ENCODE data around the gene TTC9C. TPM values are rescaled to one million over a fixed set of nuclear protein-coding genes. Genes with fewer than 3 reads are reported as not detected.
A peak's percentile ranks its signal among the peaks of the same experiment; 100 is the strongest.
"Not testable (repeated sequence)": the region's sequence is repeated elsewhere in the genome, so short reads cannot be mapped to it uniquely, and the experiment has no call there.

The TTC9C gene
- total RNA-seq, 2 donors from 2014 or later: 27.3 to 34.9 TPM

DNA sequence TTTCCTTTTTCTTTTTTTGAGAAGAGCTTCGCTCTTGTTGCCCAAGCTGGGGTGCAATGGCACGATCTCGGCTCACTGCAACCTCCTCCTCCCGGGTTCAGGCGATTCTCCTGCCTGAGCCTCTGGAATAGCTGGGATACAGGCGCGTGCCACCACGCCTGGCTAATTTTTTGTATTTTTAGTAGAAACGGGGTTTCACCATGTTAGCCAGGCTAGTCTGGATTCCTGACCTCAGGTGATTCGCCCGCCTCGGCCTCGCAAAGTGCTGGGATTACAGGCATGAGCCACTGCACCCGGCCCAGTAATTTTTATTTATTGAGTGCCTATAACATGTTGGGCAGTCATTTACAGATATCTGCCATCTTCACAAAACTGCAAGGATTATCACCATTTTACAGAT is 1.8 kb downstream of the TTC9C start:
- ATAC-seq; intact Hi-C loops (cut with DNase I, micrococcal nuclease); DNase-seq: not testable (repeated sequence)

DNA sequence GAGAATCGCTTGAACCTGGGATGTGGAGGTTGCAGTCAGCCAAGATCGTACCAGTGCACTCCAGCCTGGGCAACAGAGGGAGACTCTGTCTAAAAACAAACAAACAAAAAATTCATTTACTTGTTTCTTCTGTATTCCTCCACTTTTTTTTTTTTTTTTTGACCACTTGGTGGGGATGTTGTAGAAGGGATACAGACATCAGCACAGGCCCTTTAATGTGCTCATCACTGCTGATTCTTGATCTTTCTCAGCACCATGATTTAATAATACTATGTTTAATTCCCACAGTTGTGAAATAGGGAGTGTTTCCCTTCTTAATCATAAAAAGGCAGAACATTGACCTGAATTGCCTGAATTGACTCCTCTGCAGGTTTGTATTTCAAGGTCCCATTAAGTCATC is 4.5 kb downstream of the TTC9C start:
- intact Hi-C loops (cut with DNase I, micrococcal nuclease): no loop called here
- ATAC-seq (no peak), DNase-seq (no peak)

DNA sequence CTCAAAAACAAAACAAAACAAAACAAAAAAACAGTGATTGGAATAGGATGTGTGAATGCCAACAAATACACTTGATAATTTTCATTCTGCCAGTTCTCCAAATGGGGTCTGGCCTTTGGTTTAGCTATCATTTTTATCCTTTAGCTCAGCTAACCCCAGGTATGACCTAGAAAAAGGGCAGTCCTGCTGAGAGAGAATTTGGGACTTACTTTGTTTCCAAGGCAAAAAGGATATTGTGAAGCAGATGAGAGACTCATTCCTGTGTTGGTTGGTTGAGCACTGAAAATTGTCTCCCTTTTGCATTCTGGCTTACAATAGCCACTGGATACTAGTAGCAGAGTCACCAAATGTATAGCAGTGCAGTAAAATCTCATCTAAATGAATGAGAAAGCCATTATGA is 8.9 kb downstream of the TTC9C start:
- DNase-seq (no peak), ATAC-seq (no peak)
- intact Hi-C loops (cut with DNase I, micrococcal nuclease): no loop called here

DNA sequence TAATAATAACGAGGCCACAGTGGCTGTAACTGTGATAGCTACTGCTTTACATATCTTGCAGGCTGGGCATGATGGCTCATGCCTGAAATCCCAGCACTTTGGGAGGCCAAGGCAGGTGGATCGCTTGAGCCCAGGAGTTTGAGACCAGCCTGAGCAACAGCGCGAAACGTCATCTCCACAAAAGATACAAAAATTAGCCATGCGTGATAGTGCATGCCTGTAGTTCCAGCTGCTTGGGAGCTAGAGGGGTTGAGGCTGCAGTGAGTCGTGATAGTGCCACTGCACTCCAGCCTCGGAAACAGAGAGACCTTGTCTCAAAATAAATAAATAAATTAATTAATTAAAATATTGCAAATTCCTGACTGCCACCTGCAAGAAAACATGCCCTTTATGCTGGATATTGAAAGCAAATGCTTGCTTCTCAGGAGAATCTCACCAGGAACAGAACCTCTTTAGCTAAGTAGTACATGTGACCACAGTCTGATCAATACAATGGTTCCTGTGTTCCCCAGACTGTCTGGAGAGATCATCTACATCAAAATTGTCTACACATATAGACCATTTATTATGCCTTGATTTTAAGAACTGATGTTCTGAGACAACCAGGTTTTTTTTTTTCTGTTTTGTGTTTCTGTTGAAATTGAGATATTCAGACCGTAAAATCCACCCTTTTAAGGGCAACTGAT is 19.3 kb downstream of the TTC9C start:
- ATAC-seq (no peak), DNase-seq (no peak)
- intact Hi-C loops (cut with DNase I, micrococcal nuclease): no loop called here

DNA sequence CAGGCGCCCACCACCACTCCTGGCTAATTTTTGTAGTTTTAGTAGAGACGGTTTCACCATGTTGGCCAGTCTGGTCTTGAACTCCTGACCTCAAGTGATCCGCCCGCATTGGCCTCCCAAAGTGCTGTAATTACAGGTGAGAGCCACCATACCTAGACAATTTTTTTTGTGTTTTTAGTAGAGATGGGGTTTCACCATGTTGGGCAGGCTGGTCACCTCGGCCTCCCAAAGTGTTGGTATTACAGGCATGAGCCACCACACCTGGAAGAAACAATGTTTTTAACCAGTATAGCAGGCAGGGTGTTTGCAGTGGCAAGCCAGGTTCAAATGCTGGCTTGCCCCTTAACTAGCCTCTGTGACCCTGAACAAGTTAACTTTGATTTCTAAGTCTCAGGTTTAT is 21.6 kb downstream of the TTC9C start:
- ATAC-seq; DNase-seq; intact Hi-C loops (cut with DNase I, micrococcal nuclease): not testable (repeated sequence)

DNA sequence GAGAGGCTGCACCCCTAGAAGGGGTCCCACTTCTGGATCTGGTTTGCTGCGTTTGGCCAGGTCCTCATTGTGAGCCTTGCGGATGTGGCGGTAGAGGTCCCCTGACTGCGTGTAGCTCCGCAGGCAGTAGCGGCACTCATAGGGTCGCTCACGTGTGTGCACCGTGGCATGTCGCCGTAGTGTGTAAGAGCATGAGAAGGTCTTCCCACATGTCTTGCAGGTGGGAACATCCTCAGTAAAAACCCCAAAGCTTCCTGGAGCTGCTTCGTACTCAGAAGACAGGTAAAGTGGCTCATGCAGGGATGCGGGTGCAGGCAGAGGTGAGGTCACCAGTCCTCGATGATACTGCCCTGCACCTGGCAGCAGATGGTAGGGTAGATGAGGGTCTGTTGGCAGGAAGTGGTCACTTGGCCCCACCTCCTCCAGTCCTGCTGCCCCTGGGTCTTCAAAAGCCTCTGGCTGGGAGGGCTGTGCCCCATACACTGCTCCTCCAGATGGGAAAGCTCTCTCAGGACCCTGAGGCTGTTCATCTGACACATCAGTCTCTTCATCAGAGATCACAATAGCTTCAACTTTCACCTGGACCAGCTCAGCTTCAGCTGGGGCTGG is 24.0 kb downstream of the TTC9C start:
- intact Hi-C loops (cut with DNase I, micrococcal nuclease): no loop called here
- ATAC-seq (no peak), DNase-seq (no peak)

DNA sequence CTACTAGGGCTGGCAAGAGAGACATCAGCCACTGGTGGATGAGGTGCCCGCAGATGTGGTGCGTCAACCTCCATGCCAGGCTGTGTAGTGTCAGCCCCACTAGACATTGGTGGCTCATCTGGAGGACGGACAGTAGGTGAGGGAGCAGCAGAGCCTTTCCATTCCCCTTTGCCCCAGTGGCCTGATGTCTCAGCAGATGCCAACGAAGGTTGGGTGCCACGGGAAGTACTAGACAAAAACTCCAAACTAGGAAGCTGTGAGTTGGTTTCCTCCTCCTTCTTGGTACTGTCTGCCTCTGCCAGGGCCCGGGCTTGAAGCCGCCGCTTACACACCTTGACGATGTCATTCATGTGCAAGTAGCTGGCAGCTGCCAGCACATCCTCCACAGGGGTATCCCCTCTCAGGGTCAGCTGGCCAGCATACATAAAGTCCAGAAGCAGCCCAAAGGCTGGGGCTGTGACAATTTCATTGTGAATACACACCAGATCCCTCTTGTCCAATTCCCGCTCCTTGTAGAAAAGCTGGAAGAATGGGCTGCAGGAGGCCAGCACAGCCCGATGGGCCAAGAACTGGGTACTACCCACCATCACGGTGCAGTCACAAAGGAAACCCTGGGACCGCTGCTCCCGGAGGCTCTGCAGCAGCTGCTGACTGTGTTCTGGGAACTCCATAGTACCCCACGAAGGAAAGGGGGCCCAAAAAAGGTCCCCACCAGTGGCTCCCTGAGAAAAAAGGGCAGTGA is 24.9 kb downstream of the TTC9C start:
- ATAC-seq: no peak
- intact Hi-C loops (cut with DNase I, micrococcal nuclease): no loop called here
- peak in 1 of 2 donors; percentile 30 for DNase-seq

DNA sequence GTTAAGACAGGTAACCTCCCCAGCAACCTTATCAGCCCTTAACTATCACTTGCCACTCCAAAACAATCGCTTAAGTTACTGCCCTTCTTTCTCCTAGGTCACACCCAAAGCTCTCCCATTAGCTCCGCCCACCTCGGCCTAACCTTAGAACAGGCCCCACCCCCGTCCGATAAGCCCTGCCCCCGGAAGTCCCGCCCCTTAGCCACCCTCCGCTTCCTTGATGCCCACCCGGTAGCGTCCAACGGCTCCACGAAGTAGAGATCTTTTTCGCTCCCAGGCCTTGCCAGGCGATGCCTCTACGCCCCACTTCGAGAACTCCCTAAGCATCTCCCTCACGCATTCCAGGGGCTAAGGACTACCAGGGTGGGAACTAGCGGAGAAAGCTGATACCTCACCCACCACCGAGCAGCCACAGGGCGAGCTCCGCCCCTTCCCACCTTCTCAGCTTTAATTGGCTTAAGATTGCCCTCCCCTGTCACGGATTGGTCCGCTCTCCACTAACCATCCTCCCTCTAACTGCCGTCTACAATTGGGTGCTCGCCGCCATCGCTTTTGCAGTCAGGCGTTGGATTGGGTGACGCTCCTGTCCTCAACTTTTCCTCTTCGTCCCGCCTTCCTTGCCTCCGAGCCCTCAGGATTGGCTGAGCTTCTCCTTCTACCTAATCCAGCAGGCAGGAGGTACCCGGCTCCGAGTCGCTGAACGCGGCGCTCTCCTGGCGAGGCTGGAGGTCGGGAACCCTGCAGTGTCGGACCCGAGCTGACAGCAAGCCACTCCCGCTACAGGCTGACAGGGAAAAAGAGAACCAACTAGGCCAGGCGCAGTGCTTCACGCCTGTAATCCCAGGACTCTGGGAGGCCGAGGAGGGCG is 25.7 kb downstream of the TTC9C start, which contains the start of gene ZBTB3:
Gene ZBTB3, minus strand, starts transcription at position 425 of the 868 bp plus-strand sequence. CDS start 496 bp downstream, outside the sequence.
- DNase-seq (peak; percentile 98 to 99), ATAC-seq (peak; percentile 91)
- intact Hi-C loops (cut with DNase I, micrococcal nuclease): no loop called here

DNA sequence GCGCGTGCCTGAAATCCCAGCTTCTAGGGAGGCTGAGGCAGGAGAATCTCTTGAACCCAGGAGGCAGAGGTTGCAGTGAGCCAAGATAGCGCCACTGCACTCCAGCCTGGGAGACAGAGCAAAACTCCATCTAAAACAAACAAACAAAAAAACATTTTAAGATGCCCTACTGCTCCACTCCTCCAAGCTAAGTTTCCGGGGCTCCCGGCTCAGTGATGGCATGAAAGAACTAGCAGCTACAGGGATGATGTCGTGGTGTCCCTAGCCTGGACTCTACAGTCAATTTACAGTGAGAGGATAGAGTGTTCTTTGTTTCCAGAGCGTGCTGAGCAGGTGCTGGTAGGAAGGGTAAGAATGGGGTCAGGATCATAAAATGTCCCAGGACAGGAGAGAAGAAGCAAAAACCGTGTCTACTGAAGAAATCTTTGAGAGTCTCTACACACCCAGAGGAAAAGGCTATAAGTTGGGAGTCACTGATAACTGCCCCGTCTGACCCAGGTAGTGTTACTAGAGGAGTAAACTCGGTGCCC is 26.9 kb downstream of the TTC9C start:
- intact Hi-C loops (cut with DNase I, micrococcal nuclease): no loop called here
- no peak for ATAC-seq
- no peak for DNase-seq

DNA sequence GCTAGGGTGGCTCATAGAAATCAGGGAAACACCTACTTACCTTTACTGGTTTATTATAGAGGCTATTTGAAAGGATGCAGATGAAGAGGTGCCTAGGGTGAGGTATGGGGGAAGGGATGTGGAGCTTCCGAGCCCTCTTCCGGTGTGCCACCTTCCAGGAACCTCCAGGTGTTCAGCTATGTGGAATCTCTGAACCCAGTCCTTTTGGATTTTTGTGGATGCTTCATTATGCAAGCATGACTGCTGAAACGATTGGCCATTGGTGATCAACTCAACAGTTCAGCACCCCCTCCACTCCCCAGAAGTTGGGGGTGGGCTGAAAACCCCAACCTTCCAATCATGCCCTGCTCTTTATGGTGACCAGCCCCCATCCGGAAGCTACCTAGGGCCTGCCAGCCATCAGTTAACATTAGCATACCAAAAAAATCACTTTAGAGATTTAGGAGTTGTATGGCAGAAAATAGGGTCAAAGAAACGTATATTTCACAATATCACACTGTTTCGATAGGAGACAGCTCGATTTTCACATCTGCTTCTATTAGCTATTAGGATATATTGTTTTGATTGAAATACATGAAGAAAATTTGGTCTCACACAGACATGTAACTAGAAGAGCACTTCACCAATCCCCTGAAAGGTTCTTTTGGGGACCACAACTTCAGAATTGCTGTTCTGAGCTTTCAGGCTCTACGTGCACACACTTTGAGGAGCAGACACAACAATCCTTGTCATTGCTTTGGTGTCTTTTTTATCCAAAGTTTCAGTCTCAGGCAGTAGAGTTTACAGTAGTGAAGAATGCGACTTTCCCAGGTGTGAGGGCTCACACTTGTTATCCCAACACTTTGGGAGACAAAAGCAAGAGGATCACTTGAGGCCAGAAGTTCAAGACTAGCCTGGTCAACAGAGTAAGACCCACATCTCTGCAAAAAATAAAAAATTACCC is 29.8 kb downstream of the TTC9C start:
- no peak for DNase-seq
- ATAC-seq: no peak
- intact Hi-C loops (cut with DNase I, micrococcal nuclease): no loop called here

DNA sequence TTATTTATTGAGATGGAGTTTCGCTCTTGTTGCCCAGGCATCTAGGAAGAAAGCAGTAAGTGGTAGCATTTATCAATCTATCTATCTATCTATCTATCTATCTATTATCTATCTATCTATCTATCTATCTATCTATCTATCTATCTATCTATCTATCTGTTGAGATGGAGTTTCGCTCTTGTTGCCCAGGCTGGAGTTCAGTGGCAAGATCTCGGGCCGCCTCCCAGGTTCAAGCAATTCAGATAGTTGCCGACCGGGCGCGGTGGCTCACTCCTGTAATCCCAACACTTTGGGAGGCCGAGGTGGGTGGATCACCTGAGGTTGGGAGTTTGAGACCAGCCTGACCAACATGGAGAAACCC is 32.6 kb downstream of the TTC9C start:
- intact Hi-C loops (cut with DNase I, micrococcal nuclease): not testable (repeated sequence)
- DNase-seq: peak in 1 of 2 donors; percentile 35

DNA sequence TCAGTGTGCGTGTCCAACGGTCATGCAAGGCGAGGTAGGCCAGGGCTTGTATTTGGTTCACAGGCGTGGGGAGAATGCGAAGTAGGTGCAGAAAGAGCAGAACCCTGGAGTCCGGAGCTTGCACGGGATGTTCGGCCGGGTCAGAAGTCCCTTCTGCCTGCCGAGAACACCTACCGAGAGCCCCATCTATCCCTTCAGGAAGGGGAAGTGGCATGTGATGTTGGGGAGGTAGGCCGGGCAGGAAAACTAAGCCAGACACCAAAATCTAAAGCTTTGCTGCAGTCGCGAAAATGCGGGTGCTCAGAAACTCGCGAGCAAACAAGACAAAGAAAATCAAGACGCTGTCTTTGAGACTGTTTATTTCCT is 42.5 kb downstream of the TTC9C start:
- intact Hi-C loops (cut with DNase I, micrococcal nuclease): no loop called here
- DNase-seq (peak in 1 of 2 donors; percentile 34), ATAC-seq (peak; percentile 11)

More for the DNA sequence above, 32.6 kb downstream of the TTC9C start:
- ATAC-seq: not testable (repeated sequence)

DNA sequence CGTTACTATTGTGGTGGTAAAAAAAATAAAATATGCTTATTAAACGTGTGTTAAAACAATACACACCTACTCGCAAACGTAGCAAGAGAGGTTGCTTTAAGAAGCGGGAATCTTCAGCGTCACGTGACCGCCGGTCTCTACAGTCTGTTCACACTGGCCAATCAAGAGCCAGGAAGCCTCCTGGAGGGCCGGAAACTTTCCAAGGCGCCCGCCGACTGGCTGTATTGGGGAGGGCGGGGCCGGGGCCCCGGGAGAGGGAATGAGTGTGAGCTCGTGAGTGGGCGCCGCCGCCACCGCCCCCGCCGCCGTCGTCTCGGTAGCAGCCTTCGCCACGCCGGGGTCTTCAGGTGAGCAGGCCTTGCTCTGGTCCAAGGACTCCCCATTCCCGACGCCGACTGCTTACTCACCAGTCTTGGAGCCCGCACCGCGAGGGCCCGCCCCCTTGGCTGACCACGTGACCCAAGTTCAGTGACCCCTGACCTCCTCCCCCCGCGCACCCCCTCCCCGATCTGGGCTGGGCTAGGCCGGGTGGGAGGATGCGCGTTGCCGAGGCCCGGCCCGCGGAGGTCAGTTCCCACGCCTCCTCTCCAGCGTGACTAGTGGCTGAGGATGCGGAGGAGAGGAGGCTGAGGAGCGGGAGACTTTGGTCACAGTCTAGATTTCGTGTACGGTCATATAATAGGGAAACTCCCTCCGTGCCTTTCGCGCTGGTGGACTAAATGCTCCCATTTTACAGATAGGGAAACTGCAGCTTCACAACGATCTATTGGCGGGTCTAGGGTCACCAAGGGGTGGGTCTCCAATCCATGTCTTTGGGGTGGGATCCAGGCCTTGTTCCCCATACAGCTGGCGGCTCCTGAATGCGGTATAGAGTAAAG is 43.1 kb downstream of the TTC9C start, which contains the start of gene TAF6L:
Gene TAF6L, plus strand, starts transcription at position 253 of the 878 bp plus-strand sequence. CDS start 4,388 bp downstream, outside the sequence.
- ATAC-seq (peak; percentile 94), DNase-seq (peak; percentile 98 to 99)
- intact Hi-C loops (cut with DNase I, micrococcal nuclease): no loop called here

DNA sequence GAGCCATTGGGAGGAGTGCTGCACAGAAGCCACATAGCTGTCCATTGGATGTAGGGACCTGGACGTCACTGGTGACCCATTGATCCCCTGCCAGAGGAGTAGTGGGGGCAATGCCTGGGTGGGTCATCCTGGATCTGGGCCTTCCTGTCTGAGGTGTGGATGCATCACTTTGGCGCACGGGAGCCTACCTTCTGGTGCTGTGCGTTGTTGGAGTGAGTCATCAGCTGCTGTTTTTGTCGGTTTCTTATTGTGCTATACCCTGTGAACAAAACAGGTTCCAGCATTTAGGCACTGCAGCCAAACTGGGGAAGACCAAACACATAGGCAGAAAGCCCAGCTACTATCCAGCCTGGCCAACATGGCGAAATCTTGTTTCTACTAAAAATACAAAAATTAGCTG is 46.1 kb downstream of the TTC9C start:
- intact Hi-C loops (cut with DNase I, micrococcal nuclease): no loop called here
- DNase-seq (no peak), ATAC-seq (no peak)

DNA sequence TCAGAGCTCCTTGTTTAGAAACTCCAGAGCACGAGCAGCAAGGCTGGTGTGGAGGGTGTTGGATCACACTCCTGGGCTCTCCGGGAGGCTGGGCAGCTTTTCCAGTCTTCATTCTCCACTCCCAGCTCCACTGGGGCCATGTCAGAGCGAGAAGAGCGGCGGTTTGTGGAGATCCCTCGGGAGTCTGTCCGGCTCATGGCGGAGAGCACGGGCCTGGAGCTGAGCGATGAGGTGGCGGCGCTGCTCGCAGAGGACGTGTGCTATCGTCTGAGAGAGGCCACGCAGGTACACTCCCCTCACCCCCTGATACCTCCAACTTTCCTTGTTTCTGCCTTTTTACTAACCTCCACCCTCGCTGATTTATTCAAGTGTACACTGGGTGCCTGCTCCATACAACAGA is 47.4 kb downstream of the TTC9C start:
- intact Hi-C loops (cut with DNase I, micrococcal nuclease): no loop called here
- ATAC-seq (no peak), DNase-seq (no peak)

DNA sequence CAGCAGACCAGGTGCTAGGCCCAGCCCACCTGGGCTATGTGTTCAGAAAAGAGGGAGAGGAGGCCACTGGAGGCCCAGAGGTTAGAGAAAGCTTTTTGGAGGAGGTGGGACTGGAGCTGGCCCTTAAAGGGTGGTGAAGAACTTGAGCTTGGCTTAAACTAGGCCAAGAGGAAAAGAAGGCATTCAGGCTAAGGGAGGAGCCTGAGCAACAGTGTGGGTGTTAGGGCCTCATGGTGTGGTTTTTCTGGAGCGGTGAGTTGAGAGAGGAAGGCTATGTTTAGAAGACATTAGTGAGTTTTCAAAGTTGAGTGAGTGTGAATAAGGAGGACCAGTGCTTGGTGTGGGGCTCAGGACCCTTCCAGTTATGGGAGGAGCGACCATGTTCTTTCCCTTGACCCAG is 49.1 kb downstream of the TTC9C start:
- DNase-seq (no peak), ATAC-seq (no peak)
- intact Hi-C loops (cut with DNase I, micrococcal nuclease): no loop called here

DNA sequence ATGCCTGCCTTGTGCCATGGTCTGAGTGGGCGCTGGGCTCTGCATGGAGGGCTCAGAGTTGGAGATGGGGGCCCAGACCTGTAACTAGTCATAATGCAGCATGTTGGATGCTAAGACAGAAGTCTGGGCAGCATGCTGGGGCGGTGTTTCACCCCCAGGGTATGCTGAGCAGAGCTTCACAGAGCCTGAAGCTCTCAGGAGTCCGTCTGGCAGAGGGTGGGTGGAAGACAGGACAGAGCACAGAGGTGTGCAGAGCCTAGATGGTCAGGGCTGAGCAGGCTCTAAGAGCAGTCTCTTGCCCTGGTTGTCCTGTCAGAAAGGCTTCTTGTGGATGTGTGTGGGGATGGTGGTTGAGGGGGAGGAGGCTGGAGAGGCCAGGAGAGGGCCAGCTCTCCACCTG is 50.2 kb downstream of the TTC9C start:
- no peak for DNase-seq
- ATAC-seq: no peak
- intact Hi-C loops (cut with DNase I, micrococcal nuclease): no loop called here
